ENCODE data around the gene PLPPR5.

Gene PLPPR5

DNA sequence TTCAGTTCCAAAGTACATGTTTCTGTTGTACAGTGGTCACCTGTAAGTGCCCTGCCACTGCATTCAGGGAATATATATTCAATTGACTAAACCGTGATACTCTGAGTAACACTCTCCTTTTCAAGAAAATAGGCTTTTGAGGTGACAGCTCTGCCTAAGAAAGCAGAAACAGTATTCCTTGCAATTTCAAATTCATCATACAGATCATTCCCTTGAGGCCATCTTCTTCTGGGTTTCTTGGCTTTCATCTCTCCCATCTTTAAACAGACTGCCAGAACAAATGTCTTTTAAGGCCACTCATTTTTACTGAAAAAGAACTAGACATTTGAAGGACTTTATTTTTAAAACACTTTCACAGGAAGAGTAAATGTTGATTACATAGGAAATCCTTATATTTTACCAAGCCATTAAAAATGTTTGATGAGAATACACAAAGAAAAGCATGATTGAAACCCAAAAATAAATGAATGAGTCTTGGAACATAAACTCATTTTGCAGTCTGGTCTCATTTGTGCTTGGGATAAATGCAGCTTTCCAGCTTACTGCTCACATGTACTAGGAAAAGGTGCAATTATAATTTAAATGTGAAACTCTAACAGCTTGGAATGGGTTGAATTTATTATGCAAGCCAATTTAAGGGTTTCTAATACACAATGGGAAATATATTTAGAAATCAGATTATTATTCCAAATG, 34.7 kb downstream of the PLPPR5 start:
- no peak for DNase-seq (ENCODE audit: low read depth in 3 of 3)

DNA sequence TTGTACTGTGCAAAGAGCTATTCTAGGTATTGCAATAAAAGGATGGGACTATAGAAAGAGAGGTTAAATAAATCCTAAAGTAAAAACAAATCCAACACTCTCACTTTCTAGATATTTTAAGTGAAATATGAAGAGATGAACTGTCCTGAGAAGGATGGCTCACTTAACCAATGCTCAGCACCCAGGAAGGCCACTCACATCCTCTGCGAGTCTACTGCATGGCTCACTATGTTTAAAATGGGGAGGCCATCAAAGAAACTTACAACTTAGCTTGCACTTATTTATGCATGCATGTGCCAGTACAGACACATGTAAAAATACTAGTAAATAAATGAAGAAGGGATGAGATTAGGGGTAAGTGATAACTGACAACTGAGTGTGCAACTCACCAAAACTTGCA, 37.5 kb downstream of the PLPPR5 start:
- no peak for DNase-seq (ENCODE audit: low read depth in 3 of 3)

DNA sequence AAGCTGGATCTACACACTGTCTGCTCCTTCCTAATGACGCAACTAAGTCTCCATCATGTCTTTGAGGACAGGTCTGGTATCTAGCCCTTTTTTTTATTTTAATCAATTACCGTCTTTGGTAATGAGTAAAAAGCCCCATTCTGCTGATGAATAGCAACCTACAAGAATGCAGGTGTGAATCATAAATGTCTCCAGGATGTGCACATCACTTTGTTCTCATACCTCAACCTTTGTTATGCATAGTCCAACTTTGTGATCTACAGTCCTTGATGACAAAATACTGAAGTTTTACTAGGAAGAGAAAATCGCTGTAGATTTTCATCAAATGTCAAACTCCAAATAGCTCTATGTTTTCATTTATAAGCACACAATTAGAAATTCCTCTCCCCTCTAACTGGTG, 39.3 kb downstream of the PLPPR5 start:
- DNase-seq (ENCODE audit: low read depth in 3 of 3), result no peak

DNA sequence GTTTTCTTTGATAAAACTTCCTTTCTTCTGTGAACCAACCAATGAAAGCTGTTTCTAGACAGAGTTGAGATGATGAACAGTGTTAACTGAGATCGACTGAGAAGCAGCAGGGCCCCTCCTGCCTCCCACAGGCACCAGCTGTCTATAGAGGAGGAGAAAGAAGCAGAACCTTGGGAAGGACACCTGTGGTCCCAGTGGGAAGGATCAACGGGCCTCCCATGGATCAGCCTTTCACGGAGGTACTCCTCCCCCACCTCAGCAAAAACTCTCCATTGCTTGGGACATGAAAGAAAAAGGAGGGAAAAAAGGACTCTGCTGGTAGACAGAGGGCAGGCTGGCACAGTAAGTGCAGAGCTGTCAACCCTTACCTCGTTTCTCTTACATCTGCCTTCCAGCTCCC, 40.5 kb downstream of the PLPPR5 start:
- DNase-seq (ENCODE audit: low read depth in 3 of 3), result no peak

DNA sequence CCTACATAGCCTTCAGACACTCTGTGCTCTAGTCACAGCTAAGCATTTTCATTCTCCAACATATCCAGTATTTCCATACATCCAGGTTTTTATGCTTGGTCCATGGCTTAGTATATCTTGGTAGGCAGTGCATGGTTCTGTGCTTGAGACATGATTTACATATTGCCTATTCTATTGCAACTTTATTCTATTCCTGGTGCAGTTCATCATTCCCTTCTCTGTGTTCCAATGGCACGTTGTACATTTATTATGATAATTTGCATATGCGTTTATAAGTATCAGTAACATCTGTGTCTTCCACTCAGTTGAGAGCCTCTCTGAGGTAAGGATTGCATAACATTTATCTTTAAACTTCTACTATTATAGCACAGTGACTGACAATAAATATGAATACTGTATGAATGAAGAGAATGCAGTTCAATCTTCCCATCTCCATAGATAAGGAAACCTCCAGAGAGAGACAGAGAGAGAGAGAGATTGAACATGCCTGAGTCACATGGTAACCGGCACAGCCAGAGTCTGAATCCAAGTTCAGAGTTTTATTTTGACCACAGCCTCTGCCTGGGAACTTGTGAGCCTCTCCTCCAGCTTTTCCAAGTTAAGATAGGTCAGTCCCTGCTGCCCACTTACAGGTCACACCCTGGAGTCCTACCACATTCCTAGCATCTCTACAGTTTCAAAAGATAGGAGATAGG, 41.5 kb downstream of the PLPPR5 start:
- no peak for DNase-seq (ENCODE audit: low read depth in 3 of 3)

DNA sequence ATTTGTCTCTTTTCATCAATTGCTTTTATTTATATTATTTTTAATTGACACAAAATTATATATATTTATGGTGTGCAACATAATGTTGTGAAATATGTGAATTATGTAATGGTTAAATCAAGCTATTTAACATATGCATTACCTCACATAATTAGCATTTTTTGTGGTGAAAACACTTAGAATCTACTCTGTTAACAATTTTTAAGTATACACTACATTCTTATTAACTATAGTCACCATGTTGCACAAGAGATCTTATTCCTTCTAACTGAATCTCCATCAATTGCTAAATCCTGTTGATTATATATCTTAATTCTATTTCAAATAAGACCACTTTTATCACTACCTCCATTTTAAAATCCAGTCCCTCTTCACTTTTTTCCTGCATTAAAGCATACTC, 42.5 kb downstream of the PLPPR5 start:
- DNase-seq (ENCODE audit: low read depth in 3 of 3), result no peak

DNA sequence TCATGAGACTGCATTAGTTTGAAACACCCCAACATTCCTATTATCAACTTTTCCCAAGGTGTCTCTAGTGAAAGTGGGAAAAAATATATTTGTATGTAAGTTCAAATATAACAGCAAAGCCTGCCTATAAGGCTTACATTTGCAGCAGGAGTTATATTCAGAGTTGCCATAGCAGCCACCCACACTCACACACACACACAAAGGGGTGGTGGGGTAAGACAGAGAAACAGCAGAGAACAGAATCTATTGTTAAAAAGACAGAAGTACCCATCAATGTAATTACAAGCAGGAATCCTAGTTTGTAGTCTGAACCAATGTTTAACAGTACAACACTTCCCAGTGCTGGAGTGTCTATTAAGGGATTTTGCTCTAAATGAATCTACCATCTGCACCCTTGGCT, 55.0 kb downstream of the PLPPR5 start:
- no peak for DNase-seq (ENCODE audit: low read depth in 3 of 3)

DNA sequence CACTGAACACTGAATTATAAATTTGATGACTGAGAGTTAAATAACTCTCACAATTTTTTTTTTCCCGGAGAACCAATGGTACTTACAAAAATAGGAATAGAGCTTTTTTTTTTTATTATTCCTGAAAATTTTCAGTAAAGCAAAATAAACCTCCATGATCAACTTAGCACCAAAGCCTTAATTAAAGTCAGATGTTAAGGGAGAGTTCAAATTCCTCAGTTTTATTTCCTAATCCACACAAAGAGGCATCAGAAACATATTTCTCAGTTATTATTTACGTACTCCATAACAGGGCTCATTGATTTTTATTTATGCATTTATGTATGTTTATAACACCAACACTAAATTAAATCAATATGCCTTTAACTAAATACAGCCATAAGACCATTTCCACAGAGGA, 55.5 kb downstream of the PLPPR5 start:
- no peak for DNase-seq (ENCODE audit: low read depth in 3 of 3)

DNA sequence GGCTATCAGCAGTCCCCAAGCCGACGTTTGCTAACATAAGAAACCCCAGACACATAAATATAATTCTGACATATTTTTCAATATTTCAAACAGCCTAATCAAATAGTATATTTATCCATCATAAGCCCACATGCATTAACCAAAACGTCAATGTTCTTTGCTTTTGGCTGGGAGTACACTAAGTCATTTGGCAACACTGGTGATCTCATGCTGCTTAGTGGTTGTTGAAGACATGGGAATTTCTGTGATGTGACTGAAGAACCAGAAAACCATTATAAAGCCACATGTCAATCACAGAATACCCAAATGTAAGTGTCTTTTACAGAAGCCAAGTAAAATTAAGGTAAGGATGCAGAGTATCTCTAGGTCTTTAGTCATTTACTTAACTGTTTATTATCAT, 57.6 kb downstream of the PLPPR5 start:
- no peak for DNase-seq (ENCODE audit: low read depth in 3 of 3)

DNA sequence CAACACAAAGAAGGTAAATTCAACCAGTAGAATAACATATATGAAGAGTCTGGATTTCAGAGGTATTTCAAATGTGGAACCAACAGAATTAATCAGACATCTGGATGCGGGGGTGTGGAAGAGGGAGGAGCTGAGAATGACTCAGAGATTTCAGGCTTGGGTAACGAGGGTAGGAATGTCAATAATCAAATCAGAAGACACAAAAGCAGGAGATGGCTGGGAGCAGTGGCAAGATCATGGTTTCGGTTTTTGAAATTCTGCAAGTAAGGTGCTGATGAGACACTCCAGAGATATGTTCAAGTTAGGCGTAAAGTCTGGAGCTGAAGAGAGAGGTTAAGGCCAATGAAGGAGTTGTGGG, 64.0 kb downstream of the PLPPR5 start:
- DNase-seq (ENCODE audit: low read depth in 3 of 3), result no peak

DNA sequence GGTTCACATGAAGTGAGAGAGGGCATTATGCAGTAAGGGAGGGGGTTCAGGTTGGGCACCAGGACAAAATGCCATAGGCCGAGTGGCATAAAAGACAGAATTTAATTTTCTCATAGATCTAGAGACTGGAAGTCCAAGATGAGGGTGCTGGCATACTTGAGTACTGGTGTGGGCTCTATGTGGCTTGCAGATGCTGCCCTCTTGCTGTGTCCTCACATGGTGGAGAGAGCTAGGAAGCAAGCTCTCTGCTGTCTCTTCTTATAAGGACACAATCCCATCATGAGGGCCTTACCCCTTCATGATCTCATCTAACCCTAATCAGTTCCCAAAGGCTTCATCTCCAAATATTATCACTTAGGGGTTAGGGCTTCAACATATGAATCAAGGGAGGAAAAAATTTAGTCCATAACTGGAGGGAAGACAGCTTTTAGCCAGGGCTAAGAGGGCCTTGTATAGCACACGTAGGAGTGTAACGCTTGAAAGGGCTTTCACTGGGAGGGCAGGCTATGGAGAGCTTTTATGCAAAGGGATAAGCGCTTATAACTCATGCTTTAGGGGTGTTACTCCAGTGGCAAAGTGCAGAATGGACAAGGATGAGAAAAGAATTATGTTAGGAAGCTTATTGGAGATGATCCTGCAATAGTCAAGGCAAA, 64.5 kb downstream of the PLPPR5 start:
- DNase-seq (ENCODE audit: low read depth in 3 of 3), result no peak

DNA sequence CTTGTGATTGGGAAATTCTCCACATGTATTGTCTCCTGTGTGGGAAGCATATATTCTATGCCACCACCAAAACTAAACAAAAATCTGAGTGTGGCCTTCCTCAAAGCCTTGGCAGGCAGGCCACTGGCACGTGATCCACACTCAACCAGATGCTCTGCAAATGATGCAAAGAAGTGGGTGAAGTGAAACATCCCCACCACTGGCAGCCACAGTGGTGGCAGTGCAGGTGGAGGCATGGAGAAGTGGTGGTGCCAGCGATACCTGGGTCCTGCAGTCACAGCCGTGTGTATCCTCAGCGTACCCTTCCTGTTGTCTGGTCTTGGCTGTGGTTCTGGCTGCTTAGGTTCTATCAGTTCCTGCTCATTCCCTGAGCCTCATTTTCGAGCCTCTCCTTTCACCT, 65.2 kb downstream of the PLPPR5 start:
- DNase-seq (ENCODE audit: low read depth in 3 of 3), result no peak

DNA sequence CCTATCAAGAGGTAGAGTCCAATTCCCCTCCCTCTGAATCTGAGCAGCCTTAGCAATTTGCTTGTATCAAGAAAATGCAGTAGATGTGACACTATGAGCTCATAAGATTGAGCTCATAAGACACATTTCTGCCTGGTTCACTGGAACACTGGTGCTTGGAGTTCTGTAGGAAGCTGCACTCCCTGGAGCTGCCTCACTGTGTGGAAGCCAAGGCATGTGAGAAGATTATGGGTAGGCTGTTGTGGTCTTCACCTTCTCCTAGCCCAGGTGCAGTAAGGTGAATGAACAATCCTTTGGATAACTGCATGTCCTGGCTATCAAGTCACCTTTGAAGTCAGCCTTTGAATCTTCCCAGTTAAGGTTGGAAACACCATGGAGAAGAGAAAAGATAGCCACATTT, 67.3 kb downstream of the PLPPR5 start:
- DNase-seq (ENCODE audit: low read depth in 3 of 3), result no peak

DNA sequence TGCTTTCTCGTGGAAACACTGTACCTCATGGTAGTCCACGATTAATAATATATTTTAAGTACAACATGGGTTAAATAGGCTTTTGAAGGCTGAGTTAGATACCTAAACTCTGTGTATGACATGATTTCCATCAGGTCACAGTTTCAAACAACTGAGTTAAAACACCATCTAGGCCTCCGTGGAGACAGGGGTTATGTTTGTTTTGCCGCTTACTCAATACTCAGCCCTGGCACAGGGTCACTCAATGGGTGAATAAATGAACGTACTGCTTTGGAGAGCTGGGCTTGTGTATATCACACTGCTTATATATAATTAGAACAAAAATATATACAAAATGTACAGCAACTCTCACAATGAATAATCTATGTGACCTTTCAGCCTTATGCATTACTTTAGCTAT, 72.5 kb downstream of the PLPPR5 start:
- no peak for DNase-seq (ENCODE audit: low read depth in 3 of 3)

DNA sequence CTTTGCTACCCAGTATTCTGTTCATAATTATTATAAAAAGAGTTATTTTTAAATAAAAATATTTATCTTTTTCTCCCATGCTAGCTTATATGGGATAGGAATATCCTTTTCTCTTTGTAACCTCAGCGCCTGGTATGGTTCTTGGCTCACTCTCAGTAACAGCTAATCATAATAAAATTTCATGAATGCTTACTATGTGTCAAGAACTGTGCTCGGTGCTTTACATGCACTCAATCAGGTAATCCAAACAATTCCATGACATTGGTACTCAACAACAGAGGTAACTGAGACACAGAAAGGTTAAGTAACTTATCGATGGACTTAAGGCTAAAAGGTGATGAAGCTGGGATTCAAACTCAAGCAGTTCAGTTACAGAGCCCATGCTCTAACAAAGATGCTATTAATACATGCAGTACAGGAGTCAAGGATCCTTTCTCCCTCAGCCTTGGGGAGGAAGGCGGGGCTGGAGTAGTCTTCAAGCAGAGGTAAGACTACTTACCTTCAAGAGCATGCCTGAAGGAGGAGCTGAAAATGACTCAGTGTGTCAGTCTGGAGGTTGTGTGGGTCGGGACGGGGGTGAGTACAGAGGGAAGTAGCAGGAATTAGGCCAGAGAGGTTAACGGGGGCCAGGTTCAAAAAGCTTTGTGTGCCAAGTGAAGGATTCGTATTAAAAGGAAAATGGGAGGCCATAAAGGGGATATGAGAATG, 73.4 kb downstream of the PLPPR5 start:
- no peak for DNase-seq (ENCODE audit: low read depth in 3 of 3)

DNA sequence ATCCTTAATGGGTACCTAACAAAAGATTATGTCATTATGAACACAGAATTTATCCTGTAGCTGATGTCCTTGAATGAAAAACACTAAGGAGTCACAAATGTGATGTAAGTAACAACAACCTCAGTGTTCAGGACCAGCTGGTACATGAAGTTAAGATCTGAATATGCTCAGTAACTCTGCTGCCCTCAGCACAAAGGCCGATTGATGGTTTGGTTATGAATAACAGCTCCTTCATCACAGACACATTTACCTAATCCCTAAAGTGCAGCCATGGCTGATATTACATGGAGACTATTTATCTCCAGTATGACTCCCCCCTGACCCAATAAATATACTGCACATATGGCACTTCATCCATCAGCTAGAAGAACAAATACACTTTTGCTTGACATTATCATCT, 75.2 kb downstream of the PLPPR5 start:
- DNase-seq (ENCODE audit: low read depth in 3 of 3), result no peak

DNA sequence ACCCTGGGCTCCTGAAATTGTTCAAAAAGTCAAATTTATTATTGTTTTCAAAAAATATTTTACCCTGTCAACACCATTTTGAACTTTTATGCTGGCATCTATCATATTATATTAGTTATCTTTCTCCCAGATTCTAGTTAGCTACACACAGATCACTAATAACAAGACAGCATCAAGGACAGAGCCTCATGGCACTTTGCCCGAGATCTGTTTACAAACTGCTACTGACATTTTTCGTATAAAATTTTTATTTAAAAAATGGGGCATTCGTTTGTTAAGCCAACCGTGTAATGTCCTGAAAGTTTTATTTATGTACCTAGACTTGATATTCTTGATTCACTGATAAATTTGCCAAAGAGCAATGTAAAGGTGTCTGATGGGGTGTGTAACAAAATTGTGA, 78.1 kb downstream of the PLPPR5 start:
- no peak for DNase-seq (ENCODE audit: low read depth in 3 of 3)

DNA sequence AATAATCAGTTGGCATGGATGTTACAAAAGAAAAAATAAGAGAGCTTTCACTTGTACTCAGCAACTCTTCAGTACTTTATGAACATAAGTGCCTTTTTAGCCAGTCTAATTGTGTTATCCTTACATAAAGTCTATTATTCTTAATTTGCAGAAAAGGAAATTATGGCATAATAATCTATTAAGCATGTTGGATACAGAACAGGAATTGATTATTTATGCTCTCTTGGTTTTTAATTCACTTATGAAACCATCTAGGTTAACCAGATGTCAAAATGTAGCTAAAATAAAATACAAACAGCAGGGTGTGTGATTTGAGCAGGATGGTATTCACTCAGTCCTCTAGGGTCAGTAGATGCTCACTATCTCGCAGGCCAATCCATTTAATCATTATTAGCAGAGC, 79.7 kb downstream of the PLPPR5 start:
- DNase-seq (ENCODE audit: low read depth in 3 of 3), result no peak

DNA sequence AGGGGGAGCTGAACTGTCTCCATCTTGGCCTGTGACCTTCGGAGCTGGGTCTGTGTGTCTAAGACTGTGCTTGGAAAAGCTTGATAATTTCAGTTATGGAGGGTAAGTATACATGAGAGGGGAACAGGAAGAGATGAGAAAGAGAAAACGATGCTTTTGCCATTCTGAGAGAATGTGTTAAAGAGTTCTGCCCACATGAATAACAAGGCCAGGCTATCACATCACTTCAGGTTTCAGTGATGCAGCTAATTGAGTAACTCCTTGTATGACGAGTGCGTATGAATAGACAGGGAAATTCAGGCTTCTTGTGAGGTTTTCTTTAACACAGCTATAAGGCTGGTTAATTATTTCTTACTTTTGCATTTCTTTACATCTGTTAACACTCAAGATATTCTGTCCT, 81.0 kb downstream of the PLPPR5 start:
- no peak for DNase-seq (ENCODE audit: low read depth in 3 of 3)

DNA sequence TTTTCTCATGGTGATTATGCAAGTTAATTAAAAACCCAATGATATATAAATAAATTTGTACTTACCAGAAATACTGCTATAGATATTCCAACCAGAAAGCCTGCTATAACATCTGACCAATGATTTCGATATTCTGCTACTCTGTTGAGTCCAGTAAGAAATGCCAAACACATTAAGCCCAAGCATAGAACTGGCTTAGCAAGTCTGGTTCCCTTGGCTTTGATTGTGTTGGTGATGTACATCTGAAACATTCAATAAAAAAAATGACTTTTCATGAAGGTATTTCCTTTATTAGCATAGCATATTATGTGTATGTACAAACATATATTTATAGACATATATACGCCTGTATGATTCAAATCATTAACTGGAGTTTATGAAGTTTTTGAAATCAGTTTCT, 82.8 kb downstream of the PLPPR5 start:
- no peak for DNase-seq (ENCODE audit: low read depth in 3 of 3)

DNA sequence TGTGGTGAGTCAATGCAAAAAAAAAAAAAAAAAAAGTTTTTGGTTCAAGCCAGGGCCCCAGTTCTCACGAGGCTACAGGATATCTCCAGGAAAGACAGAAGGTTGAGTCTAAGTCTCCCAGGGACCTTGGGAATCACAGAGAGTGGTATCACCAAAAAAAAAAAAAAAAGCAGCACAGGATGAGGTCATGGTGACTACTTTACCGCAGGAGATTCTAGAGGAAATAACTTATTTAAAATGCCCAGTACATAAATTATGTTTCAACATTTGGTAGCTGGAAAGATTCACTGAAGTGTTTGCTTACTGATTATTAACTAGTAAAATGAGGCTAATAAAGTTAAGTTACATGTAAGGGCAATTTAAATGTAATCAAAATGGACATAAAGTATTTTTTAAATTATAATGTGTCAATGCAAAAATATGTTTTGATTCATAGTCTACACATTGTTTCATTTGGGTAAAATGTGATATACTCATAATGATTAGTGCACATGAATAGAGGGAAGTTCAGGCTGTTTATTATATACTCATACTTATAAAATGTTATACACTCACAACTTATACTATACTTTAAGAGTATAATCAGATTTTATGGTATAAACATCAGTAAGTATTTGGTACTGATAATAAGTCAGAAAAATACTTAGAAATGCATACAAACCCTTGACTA, 84.1 kb downstream of the PLPPR5 start:
- no peak for DNase-seq (ENCODE audit: low read depth in 3 of 3)

DNA sequence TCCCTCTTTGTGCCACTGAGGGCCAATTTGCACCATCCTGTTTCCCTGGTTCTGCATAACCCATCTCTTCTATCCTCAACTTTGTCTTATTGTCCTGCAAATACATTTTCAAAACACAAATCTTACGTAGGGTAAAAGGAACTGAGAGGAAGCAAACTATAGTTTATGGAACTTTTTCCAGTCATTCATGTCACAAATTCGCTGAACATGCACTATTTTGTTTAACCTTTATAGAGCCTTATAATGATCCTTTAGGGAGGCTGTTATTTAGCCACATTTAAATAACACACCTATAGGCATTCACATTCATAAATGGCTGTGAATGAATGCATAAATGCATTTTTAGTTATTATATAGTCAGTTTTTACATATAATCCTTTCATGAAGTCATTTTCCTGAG, 85.0 kb downstream of the PLPPR5 start:
- DNase-seq (ENCODE audit: low read depth in 3 of 3), result no peak
